Fibroblast of skin of right quadriceps (primary cell): ENCODE measurements around the gene PALLD.
A peak's percentile ranks its signal among the peaks of the same experiment; 100 is the strongest.

Experiments
- DNase-seq: peaks from one replicate; pipeline ENCODE4 v3.0.0-alpha.2; 2013

Gene PALLD

GRCh38 chr4:168560184-168561180, 63.6 kb downstream of the PALLD start:
- peak; percentile 54 for DNase-seq

DNA sequence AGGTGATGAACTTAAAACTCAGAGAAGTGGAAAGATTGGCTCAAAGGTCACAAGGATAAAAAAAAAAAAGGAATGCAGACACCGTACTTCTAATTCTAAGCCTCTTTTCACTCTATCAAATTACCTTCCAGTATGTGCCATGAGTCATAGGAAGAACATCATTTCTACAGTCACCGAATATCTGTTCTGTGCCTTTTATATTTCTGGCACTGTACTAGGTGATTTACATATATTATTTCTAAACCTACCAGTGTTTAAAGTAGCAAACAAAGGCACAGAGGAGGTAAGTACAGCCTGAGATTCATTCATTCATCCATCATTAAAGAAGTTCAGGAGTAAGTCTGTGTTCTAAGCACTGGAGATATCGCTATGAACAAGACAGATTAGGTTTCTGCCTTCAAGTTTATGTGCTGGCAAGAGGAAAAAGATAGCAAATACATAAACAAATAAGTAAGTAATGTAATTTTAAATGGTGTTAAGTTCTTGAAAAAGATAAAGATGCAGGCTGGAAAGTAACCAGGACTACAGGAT, 65.3 kb downstream of the PALLD start:
- DNase-seq = peak; percentile 63

GRCh38 chr4:168564023-168564422, 67.2 kb downstream of the PALLD start:
- DNase-seq = no peak

- no peak for DNase-seq
Observed at GRCh38 chr4:168565130-168565529, 68.3 kb downstream of the PALLD start.

GRCh38 chr4:168566726-168567125, 69.9 kb downstream of the PALLD start:
- no peak for DNase-seq

GRCh38 chr4:168569066-168569930, 72.4 kb downstream of the PALLD start:
- peak; percentile 68 for DNase-seq

- no peak for DNase-seq
Observed at GRCh38 chr4:168569931-168570276, 73.1 kb downstream of the PALLD start.

DNA sequence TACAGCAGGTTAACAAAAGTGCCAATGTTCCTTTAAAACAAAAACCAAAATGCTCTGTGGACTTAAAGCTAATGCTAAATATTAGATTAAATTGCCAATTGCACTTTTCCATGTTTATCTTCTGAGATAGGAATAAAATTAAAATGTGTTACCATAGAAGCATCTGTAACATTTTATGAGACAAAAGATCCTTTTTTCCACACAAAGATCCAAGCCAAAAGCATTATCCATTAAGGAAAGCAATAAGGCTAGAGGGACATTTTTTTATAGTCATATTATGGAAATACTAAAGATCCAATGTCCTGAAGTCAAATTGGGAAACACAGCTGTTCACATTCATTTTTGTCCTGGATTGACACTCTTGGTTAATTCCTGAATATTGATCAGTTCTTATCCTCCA, 73.6 kb downstream of the PALLD start:
- DNase-seq = no peak

- no peak for DNase-seq
Observed at GRCh38 chr4:168572002-168572401, 75.2 kb downstream of the PALLD start.

- peak; percentile 29 for DNase-seq
Observed at GRCh38 chr4:168573870-168574269, 77.0 kb downstream of the PALLD start.

DNA sequence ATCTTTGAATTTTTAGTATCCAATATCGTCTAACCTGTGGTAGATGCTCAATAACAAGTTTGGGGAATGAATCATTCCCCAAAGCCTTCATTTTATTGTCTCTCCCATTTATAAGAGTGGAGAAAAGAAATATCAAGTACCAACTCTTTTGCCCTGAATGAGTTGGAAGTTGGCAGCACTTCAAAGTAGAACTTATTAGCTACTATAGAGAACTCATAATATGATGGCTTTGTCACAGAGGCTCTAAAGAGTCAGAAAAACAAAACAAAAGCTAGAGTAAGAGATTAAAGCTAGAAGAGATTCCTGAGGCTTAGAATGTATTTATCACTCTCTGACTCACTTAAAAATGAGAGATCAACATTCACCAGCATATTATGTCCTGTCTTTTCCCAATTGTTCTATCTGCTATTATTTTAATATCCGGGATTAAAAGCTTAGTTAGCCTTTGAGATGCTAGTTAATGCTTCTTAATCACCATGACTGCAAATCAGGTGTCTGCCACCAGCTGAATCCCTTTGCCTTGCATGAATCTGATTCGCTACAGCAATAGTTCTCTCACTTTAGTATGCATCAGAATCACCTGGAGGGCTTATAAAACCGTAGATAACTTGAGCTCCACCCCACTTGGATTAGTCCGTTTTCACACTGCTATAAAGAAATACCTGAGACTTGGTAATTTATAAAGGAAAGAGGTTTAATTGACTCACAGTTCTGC, 77.9 kb downstream of the PALLD start:
- peak; percentile 78 for DNase-seq

- DNase-seq = no peak
Observed at GRCh38 chr4:168575473-168575872, 78.6 kb downstream of the PALLD start.

GRCh38 chr4:168577624-168578023, 80.8 kb downstream of the PALLD start:
- no peak for DNase-seq

- DNase-seq = no peak
Observed at GRCh38 chr4:168580228-168580627, 83.4 kb downstream of the PALLD start.

DNA sequence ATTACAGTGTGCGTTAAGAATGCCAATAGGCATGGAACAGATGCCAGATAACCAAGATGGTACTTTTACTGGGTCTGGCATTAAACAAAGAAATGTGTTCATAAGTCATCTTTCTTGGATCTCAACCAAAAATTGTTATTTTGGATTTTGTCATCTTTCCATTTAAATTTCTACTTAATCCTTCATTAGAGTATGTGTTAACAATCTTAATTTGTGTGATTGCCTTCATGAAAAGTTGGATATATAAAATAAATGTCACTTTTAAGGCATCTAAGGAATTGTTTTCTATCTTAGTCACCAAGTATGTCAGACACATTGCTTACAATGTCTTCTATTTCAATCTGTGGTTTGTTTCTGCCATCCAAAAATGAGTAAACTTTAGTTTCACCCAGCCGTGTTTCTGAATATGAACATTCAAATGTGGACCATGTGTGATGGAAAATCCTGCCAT, 87.5 kb downstream of the PALLD start:
- DNase-seq = peak; percentile 89

DNA sequence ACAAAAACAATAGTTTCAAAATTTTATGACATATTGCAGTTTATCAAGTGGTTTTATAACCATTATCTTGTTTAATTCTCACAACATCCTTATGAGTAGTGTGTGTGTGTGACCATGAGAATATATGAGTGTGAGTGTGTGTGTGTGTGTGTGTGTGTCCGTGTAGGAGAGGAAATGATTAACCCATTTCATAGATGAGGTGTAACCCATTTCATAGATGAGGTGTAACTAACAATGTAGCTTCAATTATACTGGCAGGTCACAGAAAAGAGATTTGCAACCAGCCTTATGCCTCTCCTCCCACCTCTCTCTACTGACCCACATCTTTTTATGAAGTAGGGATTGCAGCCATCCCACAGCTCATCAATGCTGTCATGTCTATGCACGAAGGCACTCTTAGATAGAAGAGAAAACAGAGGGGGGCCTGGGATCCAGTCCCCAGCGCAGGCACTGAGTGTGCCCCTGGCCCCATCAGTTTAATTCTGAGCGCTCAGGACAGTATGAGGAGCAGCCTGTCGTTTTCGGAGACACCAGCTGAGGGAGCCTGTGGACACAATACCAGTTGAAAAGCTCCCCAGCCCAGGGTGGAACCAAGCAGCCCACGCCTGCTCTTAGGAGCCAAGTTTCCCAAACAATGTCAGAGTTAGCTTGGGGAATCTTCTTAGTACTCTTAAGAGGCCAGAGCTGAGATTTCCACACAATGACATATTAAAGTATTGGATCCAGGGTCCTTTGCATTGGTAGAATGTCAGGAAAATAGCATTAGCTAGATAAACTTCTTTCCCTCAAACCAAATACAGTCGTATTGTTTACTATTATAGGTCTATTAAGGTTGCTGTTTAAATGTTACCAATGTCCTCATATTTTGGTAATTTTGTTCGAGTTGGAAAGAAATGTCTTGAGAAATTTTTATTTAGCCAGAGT, 88.6 kb downstream of the PALLD start:
- DNase-seq = peak; percentile 78

- DNase-seq = peak; percentile 33
Observed at GRCh38 chr4:168586926-168587325, 90.1 kb downstream of the PALLD start.

GRCh38 chr4:168587411-168588125, 90.7 kb downstream of the PALLD start:
- peak; percentile 91 for DNase-seq

GRCh38 chr4:168588916-168589531, 92.2 kb downstream of the PALLD start:
- peak; percentile 76 for DNase-seq

DNA sequence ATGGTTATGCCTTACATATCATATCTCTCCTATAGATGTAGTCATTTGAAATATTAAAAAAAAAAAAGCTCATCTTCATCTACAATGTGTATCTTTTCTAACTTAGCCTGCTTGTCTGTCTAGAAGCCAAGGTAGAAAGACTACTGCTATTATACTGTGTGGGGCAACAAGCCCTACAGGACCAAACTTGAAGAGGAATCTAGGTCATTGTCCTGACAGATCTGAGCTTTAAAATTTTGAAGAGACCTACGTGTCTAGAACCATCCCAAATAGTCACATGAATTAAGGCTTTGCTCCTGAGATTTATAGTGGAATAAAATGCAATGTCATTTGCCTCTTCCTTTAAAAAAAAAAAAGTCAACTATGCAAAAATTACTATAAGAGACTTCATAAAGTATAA, 95.8 kb downstream of the PALLD start:
- no peak for DNase-seq
